GM18508 (cell line): Measurements from ENCODE around the gene ADGRA1.

Source experiments
- ATAC-seq: cut with Tn5 transposase; IDR thresholded peaks from one replicate; pipeline ENCODE4 v1.9.1; 2021; ENCODE audit warnings: moderate number of reproducible peaks; ENCODE audit not compliant: insufficient read depth, unreplicated experiment

ADGRA1 gene, protein sequence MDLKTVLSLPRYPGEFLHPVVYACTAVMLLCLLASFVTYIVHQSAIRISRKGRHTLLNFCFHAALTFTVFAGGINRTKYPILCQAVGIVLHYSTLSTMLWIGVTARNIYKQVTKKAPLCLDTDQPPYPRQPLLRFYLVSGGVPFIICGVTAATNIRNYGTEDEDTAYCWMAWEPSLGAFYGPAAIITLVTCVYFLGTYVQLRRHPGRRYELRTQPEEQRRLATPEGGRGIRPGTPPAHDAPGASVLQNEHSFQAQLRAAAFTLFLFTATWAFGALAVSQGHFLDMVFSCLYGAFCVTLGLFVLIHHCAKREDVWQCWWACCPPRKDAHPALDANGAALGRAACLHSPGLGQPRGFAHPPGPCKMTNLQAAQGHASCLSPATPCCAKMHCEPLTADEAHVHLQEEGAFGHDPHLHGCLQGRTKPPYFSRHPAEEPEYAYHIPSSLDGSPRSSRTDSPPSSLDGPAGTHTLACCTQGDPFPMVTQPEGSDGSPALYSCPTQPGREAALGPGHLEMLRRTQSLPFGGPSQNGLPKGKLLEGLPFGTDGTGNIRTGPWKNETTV

DNA sequence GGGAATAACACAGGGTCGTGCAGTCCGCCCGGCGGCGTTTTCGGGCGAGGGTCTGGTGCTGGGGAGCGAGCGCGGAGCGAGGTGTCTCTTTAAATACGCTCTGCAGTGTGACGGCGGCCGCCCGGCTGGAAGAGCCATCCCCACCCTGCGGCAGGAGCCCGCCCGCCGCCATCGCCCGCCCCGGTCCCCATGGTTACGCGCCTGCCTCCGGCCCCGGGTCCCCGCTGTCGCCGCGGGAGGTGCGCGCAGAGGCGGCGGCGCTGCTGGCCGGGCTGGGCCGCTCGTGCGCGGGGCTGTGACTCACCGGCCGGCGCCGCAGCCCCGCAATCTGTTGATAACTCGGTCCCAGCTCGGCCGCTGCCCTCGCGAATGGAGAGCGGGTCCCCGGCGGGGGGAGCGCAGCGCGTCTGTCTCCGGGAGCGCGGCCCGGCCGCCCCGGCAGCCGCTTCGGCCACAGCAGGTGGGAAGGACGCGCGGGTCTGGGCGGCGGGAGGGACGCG is at the start of gene ADGRA1:
ADGRA1 (plus strand) TSS at position 246 of the 500 bp plus-strand sequence. CDS start 986 bp downstream, outside the sequence.
- ATAC-seq = no peak

GRCh38 chr10:133038036-133038823 is 49.5 kb upstream of the ADGRA1 start:
- ATAC-seq = no peak

GRCh38 chr10:133039107-133039802 is 48.5 kb upstream of the ADGRA1 start:
- ATAC-seq = no peak

DNA sequence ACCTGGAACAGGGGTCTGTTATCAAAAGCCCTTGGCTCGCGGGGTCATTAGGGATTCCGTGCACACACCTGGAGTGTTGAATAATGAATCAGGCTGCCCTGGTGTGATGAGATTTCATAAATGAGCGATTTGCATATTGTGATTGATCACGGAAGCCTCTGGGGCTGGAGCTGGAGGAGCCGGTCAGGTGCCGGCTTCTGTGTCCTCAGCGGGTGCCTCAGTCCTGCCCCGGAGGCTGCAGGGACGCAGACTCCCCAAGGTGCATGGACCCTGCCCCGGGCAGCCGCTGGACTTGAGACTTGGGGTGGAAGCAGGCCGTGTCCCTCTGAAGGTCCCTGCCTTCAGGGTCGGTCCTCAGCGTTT is 47.9 kb upstream of the ADGRA1 start:
- ATAC-seq = no peak

DNA sequence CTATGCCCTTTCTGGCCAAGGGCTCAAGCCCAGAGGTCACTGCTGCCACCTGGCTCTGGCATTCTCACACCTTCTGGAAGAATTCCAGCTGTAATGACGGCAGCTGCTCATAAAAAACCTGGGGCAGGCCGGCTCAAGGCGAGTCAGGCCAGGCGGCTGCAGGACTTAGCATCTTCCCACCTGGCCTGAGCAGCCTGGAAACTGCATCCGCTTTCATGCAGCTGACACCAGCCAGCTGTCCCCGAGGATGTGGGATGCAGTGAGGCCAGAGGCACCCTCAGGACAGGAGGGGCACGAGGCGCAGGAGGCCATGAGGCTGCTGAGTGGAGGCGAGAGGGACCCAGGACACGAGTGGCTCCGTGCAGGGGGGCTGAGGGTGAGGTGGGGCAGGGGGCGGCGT is 47.5 kb upstream of the ADGRA1 start:
- no peak for ATAC-seq

DNA sequence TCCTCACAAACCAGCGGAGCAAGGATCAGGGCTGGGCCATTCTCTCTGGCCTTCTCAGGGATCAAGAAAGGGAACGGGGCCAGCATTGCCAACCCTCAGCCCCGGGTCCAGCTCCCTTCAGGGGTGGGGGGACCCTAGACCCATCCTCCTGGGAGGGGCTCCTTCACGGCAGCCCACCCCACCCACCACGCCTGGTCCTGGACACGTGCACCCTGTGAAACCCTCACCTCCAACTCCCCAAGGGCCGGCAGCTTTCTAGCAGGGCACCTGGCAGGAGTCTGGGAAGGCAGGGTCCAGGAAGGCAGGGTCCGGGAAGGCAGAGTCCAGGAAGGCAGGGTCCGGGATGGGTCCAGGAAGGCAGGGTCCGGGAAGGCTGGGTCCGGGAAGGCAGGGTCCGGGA is 46.6 kb upstream of the ADGRA1 start:
- ATAC-seq = no peak

GRCh38 chr10:133042061-133042460 is 45.7 kb upstream of the ADGRA1 start:
- ATAC-seq = no peak

DNA sequence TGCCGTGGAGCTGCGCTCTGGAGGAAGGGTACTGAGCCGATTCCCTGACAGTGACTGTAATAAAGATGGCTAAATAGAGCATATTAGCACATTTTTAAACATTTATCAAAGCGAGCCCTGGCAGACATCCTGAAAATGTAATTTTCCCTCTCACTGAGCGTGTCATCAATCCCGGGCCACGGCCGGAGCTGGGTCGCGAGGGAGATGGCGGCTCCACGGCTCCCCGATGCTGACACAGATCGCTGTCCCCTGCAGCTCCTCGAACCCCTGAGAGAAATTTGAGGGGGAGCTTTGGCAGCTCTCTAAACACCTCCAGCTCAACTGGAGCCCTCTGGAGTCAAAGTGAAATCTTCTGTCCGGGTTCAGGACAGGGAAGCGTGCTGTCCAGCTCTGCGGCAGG is 44.9 kb upstream of the ADGRA1 start:
- ATAC-seq = no peak

DNA sequence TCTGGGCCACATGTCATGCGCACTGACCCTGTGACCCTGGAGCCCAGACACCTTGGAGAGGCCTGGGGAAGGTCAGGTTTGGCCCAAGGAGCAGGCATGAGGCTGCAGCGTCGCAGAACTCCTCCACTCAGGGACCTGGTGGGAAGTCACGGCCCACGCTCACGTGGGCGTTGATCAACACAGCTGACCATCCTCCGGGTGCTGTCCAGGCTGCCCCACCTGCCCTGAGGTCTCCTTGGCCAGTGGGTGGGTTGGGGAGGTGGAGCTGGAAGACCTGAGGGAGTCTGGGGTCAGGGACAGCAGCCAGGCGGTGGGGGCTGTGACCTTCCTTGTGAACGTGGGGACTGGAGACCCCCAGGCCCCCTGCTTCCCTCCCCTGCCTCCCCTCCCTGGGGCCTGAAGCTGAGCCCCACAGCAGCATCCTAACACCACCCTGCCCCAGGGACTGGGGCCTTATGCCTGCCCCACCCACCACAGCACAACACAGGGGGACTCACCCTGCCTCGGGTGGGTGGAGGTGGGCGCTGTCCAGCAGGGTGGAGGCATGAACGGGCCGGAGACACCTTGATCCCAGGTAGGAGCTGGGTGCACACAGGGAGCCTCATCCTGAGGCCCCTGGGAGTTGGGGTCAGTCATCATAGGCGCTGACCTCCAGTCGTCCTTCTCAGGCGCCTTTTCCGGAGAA is 44.0 kb upstream of the ADGRA1 start:
- no peak for ATAC-seq

- no peak for ATAC-seq
Observed at GRCh38 chr10:133044401-133044811, 43.3 kb upstream of the ADGRA1 start.

GRCh38 chr10:133045556-133046389 is 42.0 kb upstream of the ADGRA1 start:
- ATAC-seq = no peak

GRCh38 chr10:133046390-133046765 is 41.3 kb upstream of the ADGRA1 start:
- no peak for ATAC-seq

- ATAC-seq = no peak
Observed at GRCh38 chr10:133047526-133048123, 40.1 kb upstream of the ADGRA1 start.

GRCh38 chr10:133048266-133048665 is 39.5 kb upstream of the ADGRA1 start:
- no peak for ATAC-seq

GRCh38 chr10:133048926-133049325 is 38.8 kb upstream of the ADGRA1 start:
- ATAC-seq = no peak

GRCh38 chr10:133049639-133050038 is 38.1 kb upstream of the ADGRA1 start:
- ATAC-seq = no peak

DNA sequence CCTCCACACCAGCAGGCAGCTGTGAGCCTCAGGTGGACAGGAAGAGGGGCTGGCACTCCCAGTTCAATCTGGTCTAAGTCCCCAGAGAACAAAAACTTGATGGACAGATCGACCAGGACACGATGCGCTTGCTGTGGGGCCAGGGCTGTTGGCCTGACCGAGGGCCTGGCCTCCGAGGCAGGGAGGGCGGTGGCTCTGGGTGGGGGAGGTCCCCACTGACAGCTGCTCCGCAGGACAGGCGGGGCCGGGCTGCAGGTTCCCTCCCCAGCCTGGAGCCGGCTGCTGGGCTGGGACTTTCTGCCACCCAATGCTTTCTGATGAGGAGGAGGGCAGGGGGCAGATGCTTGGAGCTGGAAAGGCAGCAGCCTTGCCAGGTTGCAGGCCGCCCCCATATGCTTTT is 37.4 kb upstream of the ADGRA1 start:
- ATAC-seq = no peak

DNA sequence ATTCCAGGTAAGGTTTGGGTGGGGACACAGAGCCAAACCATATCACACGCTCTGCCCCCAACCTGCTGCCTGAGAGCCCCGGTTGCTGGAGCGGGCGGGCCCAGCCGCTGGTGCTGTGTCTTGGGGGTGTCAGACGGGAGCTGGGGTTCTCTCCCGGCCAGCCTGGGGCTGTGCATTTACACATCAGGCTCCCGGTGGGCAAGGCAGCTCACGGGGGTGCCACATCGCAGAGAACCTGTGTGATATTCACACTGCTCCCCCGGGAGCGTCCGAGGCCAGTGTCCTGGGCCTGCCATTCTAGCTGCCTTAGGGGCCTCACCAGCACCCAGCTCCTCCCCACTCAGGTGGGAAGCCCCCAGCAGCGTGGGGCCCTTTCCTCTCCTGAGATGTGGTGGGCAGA is 35.6 kb upstream of the ADGRA1 start:
- ATAC-seq = no peak
